ENCODE data around the gene CHPF.

GRCh38 chr2:219549619-219550018 lies 6.0 kb upstream of the CHPF start:
- TF ChIP-seq POLR2A (IDR thresholded peaks at IDR 0.05; ENCODE audit: low read length) (no peak), GATA1 (IDR thresholded peaks at IDR 0.05; ENCODE audit: low read depth, low read length) (no peak)

Measured in erythroblast (primary cell).